Stimulated activated CD4-positive, alpha-beta T cell treated with anti-CD3 and anti-CD28 coated beads, TNF-alpha, amount 100 ng/mL, for 4 hours (primary cell): ENCODE results near the gene ODR4.
"Not testable (repeated sequence)": the region's sequence is repeated elsewhere in the genome, so short reads cannot be mapped to it uniquely, and the experiment has no call there.

Experiments
- DNase-seq, 3 experiments: peaks; one replicate each; pipeline ENCODE4 v3.0.0-alpha.2; 2020; ENCODE audit warnings: low read depth in 3 of 3

Gene ODR4

GRCh38 chr1:186421446-186421845 lies 45.8 kb downstream of the ODR4 start:
- DNase-seq: no peak

- DNase-seq: no peak
Measured at GRCh38 chr1:186424539-186424938, 48.9 kb downstream of the ODR4 start.

- DNase-seq: no peak
Measured at GRCh38 chr1:186426118-186426517, 50.5 kb downstream of the ODR4 start.

- no peak for DNase-seq
Measured at GRCh38 chr1:186429017-186429416, 53.4 kb downstream of the ODR4 start.

- no peak for DNase-seq
Measured at GRCh38 chr1:186435336-186435735, 59.7 kb downstream of the ODR4 start.

GRCh38 chr1:186438567-186438966 lies 62.9 kb downstream of the ODR4 start:
- no peak for DNase-seq

GRCh38 chr1:186440584-186440983 lies 64.9 kb downstream of the ODR4 start:
- no peak for DNase-seq

- no peak for DNase-seq
Measured at GRCh38 chr1:186442651-186443375, 67.2 kb downstream of the ODR4 start.

- no peak for DNase-seq
Measured at GRCh38 chr1:186443638-186444037, 68.0 kb downstream of the ODR4 start.

- no peak for DNase-seq
Measured at GRCh38 chr1:186446152-186446551, 70.5 kb downstream of the ODR4 start.

GRCh38 chr1:186454981-186455380 lies 79.3 kb downstream of the ODR4 start:
- DNase-seq: no peak

GRCh38 chr1:186456729-186457255 lies 81.2 kb downstream of the ODR4 start:
- no peak for DNase-seq

GRCh38 chr1:186459161-186459560 lies 83.5 kb downstream of the ODR4 start:
- DNase-seq: not testable (repeated sequence)

- no peak for DNase-seq
Measured at GRCh38 chr1:186461014-186461413, 85.4 kb downstream of the ODR4 start, which contains the start of gene PDC. PDC (minus strand) TSS chr1:186461114; CDS start chr1:186449459, 11,655 bp downstream.

- DNase-seq: no peak
Measured at GRCh38 chr1:186463511-186463910, 87.9 kb downstream of the ODR4 start.

GRCh38 chr1:186463926-186464325 lies 88.3 kb downstream of the ODR4 start:
- no peak for DNase-seq

- not testable (repeated sequence) for DNase-seq
Measured at GRCh38 chr1:186465491-186465890, 89.9 kb downstream of the ODR4 start.

- no peak for DNase-seq
Measured at GRCh38 chr1:186465946-186466345, 90.3 kb downstream of the ODR4 start.
